HG03196 (cell line): ENCODE measurements around the gene MRPL27.

Experiments used
- ATAC-seq: cut with Tn5 transposase; IDR thresholded peaks from one replicate; pipeline ENCODE4 v1.9.1; 2021; ENCODE audit not compliant: unreplicated experiment

Gene MRPL27

GRCh38 chr17:50388728-50389127 lies 15.7 kb upstream of the MRPL27 start:
- ATAC-seq = no peak

GRCh38 chr17:50386510-50386909 lies 13.5 kb upstream of the MRPL27 start:
- ATAC-seq = no peak

DNA sequence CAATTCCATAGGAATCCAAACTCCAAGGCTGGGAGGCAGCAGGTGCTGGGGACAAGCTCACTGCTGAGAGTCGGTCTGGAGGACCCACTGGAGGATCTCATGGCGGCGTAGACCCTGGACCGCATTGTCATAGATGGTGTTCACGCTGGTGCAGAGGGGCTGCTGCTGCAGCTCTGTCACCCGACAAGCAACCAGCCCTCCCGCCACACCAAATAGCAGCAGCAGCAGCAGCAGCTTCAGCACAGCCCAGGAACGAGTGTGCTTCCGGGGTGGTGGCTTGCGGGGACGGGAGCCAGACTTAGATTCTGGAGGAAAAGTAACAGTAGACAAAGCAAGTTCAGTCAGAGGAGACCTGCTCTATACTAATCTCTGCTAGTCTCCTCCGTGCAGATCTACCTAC lies 9.9 kb upstream of the MRPL27 start:
- ATAC-seq = no peak

DNA sequence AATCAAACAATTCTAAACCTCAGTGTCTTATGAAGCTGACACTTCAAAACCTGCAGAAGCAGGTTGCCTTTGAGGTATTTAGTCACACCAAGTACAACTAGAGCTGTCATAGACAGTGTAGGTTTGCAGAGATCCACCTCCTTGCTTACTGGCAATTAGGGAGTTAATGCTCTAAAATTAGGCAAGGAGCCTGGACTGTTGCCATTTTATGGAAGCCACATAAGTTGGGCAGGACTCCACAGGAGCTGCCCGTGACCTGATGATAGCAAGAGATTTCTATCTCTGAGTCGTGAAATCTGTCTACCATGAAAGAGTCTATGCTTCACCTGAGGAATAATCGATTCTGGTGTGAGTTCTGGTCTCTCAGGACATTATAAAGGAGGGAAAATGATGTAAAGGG lies 8.9 kb upstream of the MRPL27 start:
- no peak for ATAC-seq

DNA sequence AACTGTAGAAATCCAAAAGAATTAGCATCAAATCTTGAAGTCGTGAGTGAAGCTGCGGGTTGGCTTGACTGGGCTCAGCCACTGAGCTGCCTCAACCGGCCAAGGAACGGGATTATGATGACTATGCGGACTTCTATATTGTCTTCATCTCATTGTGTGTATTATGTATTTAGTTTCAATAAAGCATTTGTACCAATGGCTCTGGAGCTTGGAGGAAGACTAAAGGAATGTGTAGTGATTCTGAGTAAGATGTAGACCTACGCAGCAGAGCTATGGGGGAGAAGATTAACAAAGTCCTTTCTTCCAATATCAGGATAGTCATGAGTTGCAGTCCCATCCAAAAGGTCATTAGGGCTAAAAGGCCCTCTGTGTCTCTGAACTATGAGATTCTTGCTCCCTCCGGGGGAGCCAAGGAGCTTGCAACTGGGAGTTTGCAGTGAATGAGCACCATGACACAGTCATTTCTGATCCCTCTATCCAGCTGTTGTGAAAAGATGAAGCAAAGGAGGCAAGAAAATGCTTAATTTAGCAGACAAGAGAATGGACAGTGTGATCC lies 8.4 kb upstream of the MRPL27 start:
- ATAC-seq = no peak

DNA sequence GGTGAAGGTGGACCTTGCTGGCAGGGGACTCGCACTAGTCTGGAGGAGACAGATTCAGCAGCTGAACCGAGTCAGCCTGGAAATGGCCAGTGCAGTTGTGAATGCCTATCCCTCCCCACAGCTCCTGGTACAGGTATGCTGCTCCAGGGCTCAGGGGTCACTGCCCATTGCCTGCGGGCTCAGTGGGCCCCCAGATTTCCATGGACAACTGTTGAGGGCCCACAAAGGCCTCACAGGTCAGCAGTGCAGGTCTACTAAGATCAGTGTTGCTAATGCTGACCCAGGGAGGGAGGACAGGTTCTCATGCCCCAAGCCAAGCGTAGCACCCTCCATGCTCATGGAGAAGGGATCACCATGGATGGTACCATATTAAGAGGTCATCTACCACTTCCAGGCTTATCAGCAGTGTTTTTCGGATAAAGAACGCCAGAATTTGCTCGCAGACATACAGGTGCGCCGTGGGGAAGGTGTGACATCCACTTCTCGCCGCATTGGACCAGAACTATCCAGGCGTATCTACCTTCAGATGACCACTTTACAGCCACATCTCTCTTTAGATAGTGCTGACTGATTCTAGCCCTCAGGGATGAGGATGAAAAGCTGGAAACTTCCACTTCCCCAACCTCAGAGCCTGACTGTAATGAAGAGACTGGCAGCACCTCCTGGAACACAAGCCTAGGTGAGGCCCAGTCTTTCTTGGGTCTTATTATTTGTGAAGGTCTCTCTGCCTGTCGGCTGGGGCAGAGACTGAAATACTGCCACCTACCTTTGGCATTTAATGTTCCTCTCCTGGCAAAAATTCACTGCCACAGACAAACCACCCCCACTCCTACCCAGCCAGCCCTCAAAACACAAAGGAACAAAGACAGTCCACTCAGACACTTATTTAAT lies 7.6 kb upstream of the MRPL27 start:
- no peak for ATAC-seq

GRCh38 chr17:50379351-50380132 lies 6.6 kb upstream of the MRPL27 start:
- ATAC-seq = no peak

DNA sequence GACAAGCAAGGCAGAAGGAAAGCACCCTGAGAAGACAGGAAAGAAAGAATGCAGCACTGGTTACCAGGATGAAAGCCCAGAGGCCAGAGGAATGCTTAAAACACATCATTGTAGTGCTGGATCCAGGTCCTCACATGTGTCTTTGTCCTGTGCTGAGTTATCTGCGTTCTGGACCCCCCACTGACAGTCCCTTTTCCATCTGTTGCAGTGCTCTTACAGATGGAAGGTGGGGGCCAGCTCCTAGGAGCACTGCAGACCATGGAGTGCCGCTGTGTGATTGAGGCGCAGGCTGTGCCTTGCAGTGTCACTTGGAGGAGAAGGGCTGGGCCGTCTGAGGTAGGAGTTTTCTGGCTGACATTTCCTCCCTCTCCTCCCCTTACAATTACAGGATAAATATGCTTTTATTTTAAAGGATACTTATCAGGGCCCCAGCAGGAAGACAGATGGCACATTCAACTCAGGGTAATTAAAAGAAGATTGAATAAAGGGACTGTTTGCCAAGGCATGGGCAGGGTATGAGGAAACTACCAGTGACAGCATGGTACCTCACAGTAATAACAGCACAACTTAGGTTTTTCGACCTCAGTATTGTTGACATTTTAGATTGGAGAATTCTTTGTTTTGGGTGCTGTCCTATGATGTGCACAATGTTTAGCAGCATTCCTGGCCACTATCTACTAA lies 3.0 kb upstream of the MRPL27 start:
- ATAC-seq = no peak

DNA sequence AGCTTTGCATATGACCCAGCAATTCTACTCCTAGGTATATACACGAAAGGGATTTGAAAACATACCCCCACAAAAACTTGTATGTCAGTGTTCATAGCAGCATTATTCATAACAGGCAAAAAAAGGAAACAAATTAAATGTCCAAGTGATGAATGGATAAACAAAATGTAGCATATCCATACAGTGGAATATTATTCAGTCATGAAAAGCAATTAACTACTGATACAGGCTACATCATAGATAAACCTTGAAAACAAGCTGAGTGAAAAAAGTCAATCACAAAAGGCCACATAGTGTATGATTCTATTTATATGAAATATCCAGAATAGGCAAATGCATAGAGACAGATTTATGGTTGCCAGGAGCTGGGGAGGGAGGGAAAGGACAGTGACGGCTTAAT lies 721 bp upstream of the MRPL27 start:
- no peak for ATAC-seq

- ATAC-seq = no peak
These were observed 694 bp downstream of the MRPL27 start for GRCh38 chr17:50372222-50372757.

- ATAC-seq = no peak
These were observed 1.5 kb downstream of the MRPL27 start for GRCh38 chr17:50371526-50371925.

DNA sequence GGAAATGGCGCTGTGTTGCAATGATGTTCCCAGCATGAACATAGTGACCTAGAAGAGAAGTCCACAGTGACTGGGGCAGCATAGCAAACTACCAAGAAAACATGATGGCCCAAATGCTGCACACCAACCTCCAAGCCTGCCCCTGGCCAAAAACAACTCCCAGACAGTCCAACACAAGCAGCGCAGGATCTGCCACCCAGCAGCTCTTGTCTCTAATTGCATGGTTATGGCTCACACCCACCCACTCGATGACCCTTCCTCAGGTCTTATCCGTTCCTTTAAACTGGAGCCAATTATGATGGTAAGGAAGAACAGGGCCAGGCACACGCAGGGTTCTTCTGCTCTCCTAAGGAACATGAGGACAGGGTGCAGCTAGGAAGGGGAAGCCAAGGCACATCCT lies 2.9 kb downstream of the MRPL27 start:
- ATAC-seq = no peak

DNA sequence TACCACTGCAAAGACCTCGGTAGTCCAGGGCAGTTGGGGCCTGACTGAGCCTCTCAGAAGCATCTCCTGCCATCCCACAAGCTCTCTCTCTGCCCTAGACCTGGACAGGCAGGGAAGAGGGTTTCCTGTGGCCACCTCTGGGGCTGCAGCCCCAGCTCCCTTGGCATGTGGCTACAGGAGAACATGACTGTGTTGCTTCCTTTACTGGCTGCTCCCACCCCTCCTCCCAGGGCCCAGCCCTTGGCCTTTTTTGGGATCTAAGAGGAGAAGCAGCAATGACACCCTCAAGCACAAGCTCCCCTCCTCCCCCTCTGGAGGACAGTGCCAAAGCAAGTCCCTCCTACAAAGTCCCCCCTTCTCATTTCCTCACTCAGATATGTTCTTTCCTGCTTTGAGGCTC lies 5.6 kb downstream of the MRPL27 start:
- ATAC-seq = no peak

- ATAC-seq = no peak
These were observed 7.2 kb downstream of the MRPL27 start for GRCh38 chr17:50365649-50366393.

- ATAC-seq = no peak
These were observed 7.8 kb downstream of the MRPL27 start for GRCh38 chr17:50365165-50365564.

- ATAC-seq = no peak
These were observed 8.3 kb downstream of the MRPL27 start for GRCh38 chr17:50364715-50365114.

DNA sequence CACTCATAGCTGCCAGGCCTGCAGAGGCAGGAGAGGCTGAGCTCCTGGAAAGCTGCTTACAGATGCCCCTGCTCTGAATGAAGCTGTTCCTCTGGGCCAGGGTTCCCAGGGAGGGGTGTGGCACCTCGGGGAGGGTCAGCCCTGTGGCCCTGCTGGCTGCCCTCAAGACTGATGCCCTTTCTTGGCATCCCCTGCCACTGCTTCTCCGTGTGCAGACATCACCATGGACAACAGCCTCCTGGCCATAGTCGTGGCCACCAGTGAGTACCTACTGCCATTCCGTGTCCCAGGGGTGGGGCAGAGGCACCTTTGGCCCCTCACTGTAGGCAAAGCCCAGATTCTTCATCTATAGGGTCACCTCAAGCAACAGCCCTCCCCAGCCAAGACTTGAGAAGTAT lies 8.9 kb downstream of the MRPL27 start:
- no peak for ATAC-seq

- ATAC-seq = no peak
These were observed 9.5 kb downstream of the MRPL27 start for GRCh38 chr17:50363217-50364060.

GRCh38 chr17:50362661-50363060 lies 10.3 kb downstream of the MRPL27 start:
- ATAC-seq = no peak
